ENCODE measurements around the gene USF3. TPM values are rescaled to one million over a fixed set of nuclear protein-coding genes. Genes with fewer than 3 reads are reported as not detected.
A peak's percentile ranks its signal among the peaks of the same experiment; 100 is the strongest.

USF3 gene
- total and polyA plus RNA-seq, 2 donors (not counting 1 experiment from before 2014, with no cell fraction given): 9.8 to 38.9 TPM

- no peaks in the 10 kb centered on the region for H3K9me3 ChIP-seq (ENCODE audit: control extremely low read depth in 1 of 3, control insufficient read depth in 2 of 3, insufficient read depth in 1 of 3, low read length in 2 of 3)
- peak overlapping the region; percentile 58 for H3K4me3 Mint-ChIP-seq
- H3K4me1 ChIP-seq (ENCODE audit: control insufficient read depth in 2 of 2, insufficient read depth in 2 of 2, low read length in 2 of 2): peaks cover 40 to 42% of the 10 kb centered on the region in 2 donors
- peaks cover 13 to 37% of the 10 kb centered on the region in 2 experiments for H3K36me3 ChIP-seq (replicated peaks in 1 of 2; ENCODE audit: control extremely low read depth in 1 of 2, control insufficient read depth in 1 of 2, extremely low read depth in 1 of 2, insufficient read depth in 2 of 2, low read length in 1 of 2)
- ChIA-PET CTCF (interaction anchor here (0.9 to 5.2 kb wide), 10 partner anchors 24 to 135 kb away, joined by 3 to 42 read pairs (median 6); no protein-coding TSS in a partner anchor), POLR2A (no interaction called here)
- H3K9ac ChIP-seq (ENCODE audit: low read length): no peak overlapping the region
- peak overlapping the region in 1 of 2 donors; percentile 16 for H3K27ac ChIP-seq (ENCODE audit: low read length in 2 of 2)
- DNase-seq (no peak), ATAC-seq (ENCODE audit: low read depth) (no peak)
- peaks cover 62% of the 10 kb centered on the region for H3K4me1 Mint-ChIP-seq
- H3K9me3 Mint-ChIP-seq (ENCODE audit: insufficient read depth): no peaks in the 10 kb centered on the region
- no peaks in the 10 kb centered on the region for H4K20me1 ChIP-seq (ENCODE audit: control insufficient read depth, insufficient read depth, low read length, poor library complexity, severe bottlenecking)
- no peaks in the 10 kb centered on the region for H3K27me3 Mint-ChIP-seq
- no peak overlapping the region for H3K4me3 ChIP-seq (ENCODE audit: control extremely low read depth in 1 of 5, extremely low read depth in 1 of 5, insufficient read depth in 1 of 5, low read depth in 2 of 5, low read length in 4 of 5)
- intact Hi-C loops (cut with micrococcal nuclease): loop anchor here (5.0 to 10.0 kb wide), 2 partner anchors 494 to 576 kb away; no protein-coding TSS in a partner anchor
- 100% methylated on average over 2 of the region's 2 CpGs for WGBS (ENCODE audit: insufficient coverage)
- H3K27me3 ChIP-seq (replicated peaks in 1 of 4; ENCODE audit: control extremely low read depth in 1 of 4, control insufficient read depth in 3 of 4, insufficient read depth in 4 of 4, low read length in 3 of 4): no peaks in the 10 kb centered on the region
- H3K79me2 ChIP-seq (ENCODE audit: control insufficient read depth, insufficient read depth, low read length): peaks cover 27% of the 10 kb centered on the region
- H2AFZ ChIP-seq (ENCODE audit: insufficient read depth, low read depth, low read length, poor library complexity, severe bottlenecking): no peak overlapping the region
- H3K27ac Mint-ChIP-seq: peak overlapping the region; percentile 53
- no peak overlapping the region for H3K4me2 ChIP-seq (replicated peaks; ENCODE audit: low read depth, low read length, poor library complexity, severe bottlenecking)
- TF ChIP-seq CTCF (IDR thresholded peaks at IDR 0.05): no peak
- TF ChIP-seq EZH2 (IDR thresholded peaks at IDR 0.05; ENCODE audit: borderline replicate concordance, insufficient read depth, low read depth, low read length, poor library complexity, severe bottlenecking): no peak
Measured at GRCh38 chr3:113628316-113628715, 68.1 kb downstream of the USF3 start.
